GM18909 (cell line): ENCODE data around the gene ILF2.
"Not testable (repeated sequence)": the region's sequence is repeated elsewhere in the genome, so short reads cannot be mapped to it uniquely, and the experiment has no call there.

Source experiments
- ATAC-seq: cut with Tn5 transposase; IDR thresholded peaks from one replicate; pipeline ENCODE4 v1.9.1; 2021; ENCODE audit warnings: mild to moderate bottlenecking; ENCODE audit not compliant: unreplicated experiment, poor library complexity

The ILF2 gene

DNA sequence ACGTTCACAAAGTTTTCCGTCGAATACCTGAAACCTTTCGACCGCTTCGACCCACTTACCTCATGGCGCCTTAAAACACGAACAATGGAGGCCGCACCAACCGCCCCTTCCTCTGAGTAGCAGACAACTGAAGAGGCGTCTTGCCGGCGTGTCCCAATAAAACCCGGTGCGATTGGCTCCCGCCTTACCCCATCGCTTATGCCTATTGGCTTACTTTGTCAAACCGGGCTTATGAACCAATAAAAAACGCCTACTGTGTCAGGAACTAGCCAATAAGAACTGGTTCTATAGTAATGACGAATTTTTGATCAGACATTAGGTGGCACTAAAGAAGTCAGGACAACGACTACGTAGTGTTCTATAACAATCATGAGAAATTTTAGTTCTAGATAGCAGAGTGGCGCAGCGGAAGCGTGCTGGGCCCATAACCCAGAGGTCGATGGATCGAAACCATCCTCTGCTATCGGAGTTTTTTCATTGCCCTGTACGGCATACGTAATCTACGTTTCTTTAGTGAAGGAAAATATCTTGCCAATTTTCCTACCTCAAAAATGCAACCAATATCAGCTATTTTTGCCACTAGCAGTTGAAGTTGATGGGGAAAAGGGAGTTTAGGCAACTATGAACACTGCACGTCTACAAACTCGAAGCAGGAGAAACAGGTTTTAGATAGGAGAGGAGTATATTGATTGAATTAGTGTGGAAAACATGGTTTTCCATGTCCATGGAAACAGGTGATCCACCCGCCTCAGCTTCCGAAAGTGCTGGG lies at the start of gene ILF2:
ILF2 (minus strand) TSS at position 135 of the 769 bp plus-strand sequence; CDS start at position 64, 71 bp downstream.
- ATAC-seq, result peak; percentile 92

DNA sequence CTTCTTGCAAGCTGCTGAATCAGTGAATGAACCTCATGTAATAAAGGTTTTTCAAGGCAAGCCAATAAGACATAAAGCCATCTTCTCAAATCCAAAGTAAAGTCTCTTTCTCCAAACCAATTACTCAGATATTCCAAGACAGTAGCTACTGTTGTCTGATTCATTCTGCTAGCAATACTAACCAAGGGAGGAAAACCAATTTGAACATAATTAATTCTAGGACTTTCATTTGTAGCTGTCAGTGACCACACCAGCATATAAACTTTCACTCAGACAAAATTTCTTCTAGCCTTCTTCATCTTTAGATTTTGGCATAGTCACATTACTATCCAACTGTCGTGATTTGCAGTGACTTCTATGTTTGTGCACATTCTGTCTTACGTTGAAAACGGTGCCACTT lies 46.5 kb upstream of the ILF2 start:
- ATAC-seq, result no peak

DNA sequence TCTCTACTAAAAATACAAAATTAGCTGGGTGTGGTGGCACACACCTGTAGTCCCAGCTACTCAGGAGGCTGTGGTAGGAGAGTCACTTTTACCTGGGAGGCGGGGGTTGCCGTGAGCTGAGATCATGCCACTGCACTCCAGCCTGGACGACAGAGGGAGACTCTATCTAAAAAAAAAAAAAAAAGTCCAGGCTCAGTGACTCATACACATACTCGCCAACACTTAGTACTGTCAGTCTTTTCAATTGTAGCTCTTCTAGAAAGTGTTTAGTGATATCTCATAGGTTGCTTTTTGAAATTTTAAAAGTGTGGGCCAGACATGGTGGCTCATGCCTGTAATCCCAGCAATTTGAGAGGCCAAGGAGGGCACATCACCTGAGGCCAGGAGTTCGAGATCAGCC lies 45.4 kb upstream of the ILF2 start:
- ATAC-seq, result not testable (repeated sequence)

DNA sequence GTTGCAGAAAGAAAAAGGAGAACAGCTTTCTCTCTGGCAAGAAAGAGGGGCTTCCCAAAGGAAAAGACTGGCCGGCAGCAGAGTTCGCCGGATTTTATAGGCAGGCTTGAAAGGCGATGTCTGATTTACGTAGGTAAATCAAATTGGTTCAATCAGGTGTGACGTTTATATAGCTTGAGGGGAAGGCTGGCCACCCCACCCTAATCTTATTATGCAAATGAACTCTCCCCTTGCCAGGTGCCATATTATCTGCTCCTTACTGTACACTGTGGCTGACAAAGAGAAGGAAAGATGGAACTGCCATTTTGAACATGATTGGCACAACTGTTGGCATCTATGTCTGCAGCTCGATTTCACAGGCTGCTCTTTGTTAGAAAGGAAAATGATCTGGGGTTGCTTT lies 40.2 kb upstream of the ILF2 start:
- no peak for ATAC-seq

DNA sequence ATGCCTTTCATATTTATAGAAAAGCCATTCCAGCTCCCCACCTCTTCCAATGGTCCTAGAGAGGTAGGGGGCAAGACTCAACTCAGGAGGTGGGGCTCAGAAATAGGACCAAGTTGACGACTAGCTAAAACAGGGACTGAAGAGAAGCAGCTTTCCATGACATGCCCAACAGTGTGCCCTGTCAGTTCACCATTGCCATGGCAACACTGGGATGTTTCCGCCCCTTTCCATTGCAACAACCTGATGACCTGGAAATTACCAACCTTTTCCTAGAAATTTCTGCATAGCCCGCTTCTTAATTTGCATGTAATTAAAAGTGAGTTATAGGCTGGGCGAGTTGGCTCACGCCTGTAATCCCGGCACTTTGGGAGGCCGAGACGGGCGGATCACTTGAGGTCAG lies 34.7 kb upstream of the ILF2 start:
- ATAC-seq, result no peak

DNA sequence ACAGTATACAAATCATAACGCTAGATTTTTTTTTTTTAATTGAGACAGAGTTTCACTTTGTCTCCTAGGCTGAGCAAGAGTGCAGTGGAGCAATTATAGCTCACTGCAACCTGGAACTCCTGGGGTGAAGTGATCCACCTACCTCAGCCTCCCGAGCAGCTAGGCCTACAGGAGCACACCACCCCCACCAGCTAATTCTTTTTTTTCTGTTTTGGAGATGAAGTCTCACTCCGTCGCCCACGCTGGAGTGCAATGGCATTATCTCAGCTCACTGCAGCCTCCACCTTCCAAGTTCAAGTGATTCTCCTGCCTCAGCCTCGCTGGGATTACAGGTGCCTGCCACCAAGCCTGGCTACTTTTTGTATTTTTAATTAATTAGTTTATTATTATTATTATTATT lies 29.0 kb upstream of the ILF2 start:
- ATAC-seq, result no peak

DNA sequence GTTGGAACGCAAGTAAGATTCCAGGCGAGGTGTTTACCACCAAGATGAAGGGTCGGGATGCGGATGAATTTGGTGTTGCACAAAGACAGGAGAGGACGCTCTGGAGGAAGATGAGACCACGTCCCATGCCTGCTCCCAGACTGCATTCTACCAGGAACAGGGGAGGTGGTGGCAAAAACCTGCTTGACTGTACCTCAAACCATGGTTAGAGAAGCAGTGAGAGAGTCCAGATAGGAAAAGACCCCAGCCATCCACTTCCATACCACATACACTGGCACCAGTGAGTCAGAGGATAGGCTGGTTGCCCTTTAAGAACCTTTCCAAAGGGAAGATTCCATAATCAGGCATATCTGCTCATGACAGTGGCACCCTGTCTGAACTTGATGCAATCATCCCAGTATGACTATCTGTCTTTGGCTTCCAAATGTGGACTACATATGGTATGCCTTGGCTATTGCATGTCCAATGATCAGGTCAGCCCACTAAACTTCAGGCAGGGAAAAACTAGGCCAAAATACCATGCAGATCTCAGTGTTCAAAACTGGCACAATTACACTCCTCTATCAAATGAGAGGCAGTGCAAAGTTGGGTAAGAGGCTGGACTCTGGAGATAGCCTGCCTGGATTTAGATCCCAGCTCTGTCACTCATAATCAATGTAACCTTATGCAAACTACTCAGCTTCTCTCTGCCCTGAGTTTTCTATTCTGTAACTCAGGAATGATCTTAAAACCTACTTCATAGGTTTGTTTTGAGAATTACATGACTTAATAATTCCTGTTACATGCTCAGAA lies 28.3 kb upstream of the ILF2 start:
- ATAC-seq, result no peak

DNA sequence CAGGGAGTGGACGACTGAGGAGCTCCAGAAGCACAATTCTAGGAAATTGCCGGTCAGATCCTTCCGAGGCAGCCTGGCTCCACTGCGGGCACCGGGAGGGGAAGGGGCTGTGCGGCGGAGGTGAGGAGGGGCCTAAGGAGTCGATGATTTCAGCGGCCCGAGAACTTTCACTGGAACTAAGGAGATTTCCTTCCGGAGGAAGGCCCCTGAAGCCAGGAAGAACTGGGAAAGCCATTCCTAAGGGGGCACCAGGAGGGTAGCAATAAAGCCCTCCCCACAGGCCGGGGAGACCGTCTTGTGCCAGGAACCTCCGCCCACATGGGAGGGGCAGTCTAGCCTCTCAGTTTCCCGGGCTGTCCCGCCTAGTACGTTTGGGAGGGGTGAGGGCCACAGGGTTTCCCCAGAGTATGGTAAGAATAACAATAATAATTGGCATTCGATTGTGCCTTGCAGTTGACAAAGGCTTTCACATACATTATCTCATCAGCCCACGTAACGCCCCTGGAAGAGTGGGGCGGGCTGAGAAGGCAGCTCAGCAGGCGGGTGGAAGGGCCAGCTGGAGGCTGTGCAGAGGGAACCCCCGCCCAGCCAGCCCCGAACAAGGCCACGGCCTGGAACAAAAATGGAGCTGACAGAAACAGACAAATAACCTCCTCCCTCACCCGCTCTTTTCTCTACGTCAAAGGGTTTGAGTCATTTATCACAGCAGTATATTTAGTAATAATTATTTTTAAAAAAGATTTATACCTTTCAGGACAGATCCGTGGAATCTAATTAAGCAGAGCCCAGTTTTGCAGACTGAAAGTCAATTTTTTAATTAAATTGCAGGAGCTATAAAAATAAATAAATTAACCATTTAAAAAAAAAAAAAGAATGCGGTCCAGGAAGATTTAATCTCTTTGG lies 27.5 kb upstream of the ILF2 start:
- no peak for ATAC-seq

DNA sequence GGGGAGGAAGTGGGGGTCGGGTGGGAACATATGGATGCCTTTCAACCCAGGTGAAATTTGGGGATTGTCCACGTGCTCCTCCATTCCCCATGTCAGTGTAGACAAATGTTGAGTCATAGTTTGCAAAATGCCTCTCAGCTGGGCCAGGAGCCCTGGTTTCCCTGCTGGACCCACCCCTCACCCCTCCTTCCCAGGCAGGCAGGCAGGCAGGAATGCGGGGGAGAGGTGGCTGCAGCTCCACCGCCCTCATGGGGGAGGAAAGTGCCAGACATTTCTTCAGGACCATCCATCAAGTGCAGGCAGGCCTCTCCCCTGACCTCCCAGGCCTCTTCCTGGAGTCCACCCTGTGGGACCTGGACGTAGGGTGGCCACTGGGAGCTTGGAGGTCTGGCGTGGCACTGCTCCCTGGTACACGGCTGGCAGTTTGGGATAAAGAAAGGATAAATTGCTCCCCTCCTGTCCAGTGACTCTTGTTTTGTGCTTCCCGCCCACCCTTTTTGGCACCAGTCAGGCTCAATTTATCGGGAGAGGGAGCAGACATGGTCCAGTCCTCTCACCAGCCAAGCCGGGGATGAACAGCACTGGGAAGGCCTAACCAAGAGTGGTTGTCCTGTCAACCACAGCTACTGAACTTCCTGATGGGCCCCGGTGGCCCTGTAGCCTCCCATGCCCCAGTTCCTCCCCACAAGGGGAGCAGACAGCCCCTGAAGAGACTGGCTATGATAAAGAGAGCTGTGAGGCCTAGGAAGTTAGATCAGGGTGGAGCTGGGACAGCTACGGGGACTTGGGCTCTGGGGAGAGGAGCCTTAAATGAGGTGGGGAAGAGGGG lies 26.6 kb upstream of the ILF2 start:
- no peak for ATAC-seq

DNA sequence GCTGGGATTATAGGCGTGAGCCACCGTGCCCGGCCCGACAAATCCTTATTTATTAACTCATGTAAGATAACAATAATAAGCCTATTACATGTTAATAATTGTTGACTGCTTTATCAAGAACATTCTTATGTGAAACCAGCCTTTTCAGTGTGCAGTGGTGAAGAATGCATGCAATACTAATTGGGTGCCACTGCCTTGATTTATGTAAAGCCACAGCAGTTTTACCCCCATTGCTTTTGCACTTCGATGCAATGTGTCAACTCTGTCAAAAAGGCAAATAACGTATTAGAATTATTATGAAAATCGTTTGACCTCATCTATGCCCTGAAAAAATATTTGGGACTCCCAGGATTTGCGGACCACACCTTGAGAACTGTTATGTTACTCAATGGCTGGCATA lies 25.9 kb upstream of the ILF2 start:
- ATAC-seq, result no peak

DNA sequence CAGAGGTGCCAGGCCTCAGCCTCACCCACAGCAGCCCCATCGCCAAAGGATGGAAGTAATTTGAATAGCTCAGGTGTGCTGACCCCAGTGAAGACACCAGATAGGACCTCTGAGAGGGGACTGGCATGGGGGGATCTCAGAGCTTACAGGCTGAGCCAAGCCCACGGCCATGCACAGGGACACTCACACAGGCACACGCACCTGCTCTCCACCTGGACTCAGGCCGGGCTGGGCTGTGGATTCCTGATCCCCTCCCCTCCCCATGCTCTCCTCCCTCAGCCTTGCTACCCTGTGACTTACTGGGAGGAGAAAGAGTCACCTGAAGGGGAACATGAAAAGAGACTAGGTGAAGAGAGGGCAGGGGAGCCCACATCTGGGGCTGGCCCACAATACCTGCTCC lies 22.7 kb upstream of the ILF2 start:
- ATAC-seq, result no peak

DNA sequence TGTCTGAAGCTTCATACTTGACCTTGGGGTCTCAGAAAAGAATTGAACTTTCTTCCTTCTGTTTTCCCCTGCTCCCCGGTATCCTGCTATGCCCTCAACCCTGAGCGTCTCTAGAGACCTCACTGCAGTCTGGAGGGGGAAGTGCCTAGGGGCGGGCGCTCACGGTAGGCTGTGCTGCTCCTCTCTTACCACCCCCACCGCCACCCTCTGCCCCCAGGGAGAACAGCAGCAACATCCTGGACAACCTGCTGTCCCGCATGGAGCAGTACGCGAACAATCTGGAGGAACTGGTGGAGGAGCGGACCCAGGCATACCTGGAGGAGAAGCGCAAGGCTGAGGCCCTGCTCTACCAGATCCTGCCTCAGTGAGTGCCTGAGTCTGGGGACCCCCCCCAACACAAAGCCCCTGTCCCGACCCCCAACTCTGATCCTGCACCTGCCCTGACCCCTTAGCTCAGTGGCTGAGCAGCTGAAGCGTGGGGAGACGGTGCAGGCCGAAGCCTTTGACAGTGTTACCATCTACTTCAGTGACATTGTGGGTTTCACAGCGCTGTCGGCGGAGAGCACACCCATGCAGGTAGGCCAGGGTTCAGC lies 18.0 kb upstream of the ILF2 start:
- no peak for ATAC-seq

DNA sequence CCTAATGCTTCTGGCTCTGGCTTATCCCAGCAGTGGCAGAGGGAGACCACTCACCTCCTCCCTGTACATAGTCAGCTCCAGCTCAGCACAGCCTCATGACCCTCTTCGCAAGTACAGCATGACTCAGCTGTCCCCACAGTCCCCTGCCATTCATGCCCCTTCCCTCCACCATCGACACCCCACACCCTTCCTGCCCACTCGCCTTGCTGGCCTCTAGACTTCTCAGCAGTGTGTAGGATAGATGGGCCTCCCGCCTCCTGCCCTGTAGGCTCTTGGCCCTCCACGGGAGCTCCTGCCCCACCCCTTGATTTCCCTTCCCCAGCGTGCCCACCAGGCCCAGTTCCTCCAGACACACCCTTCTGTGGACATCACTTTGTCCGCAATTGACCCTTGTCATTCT lies 17.5 kb upstream of the ILF2 start:
- no peak for ATAC-seq

DNA sequence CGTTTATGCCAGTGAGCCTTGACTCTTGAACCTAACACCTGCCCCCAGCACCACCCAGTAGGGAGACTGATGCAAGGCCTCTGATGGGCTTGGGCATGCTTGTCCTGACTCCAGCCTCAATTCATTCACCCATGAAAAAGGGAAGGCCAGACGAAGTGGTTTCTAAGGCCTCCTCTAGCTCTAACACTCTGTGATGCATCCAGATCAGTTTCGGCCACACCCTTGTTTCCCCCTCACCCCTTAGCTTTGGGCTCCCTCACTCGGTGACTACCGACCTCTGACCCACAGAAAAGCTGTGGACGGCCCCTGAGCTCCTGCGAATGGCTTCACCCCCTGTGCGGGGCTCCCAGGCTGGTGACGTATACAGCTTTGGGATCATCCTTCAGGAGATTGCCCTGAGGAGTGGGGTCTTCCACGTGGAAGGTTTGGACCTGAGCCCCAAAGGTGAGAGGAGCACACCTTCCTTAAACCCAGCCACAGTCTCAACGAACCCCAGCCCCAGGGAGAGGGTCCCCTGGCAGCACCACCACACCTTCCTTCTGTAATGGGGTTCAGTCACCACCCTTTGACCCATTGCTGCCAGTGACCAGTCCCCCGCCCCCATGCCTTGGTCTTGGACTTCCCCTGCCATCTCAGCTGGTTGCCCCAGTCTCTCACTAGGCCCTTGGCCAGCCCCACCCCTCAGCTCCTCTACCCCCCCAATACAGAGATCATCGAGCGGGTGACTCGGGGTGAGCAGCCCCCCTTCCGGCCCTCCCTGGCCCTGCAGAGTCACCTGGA lies 16.7 kb upstream of the ILF2 start:
- ATAC-seq, result no peak

DNA sequence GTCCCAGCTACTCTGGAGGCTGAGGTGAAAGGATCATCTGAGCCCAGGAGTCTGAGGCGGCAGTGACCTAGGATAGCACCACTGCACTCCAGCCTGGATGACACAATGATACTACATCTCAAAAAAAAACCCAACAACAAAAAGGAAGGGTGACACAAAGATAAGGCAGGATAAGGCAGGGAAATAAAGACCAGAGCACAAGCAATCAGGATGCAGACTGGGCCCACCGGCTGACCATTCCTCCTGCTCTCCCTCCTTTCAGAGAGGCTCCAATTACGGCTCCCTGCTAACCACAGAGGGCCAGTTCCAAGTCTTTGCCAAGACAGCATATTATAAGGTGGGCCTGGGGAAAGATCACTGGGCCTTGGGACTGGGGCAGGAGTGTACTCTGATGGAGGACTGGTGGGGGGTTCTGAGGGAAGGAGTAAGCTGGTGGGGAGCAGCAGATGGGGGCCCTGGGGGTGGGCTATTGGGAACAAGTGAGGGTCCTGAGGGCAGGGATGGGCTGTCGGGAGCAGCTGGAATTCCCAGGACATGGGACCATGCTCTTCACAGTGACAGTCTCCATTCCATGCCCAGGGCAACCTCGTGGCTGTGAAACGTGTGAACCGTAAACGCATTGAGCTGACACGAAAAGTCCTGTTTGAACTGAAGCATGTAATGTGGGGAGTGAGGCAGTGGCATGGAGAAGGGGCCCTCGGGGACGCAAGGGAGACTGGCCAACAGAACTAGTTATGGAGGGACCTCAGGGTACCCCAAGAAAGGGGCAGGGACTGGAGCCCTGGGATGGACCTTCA lies 14.9 kb upstream of the ILF2 start:
- no peak for ATAC-seq

DNA sequence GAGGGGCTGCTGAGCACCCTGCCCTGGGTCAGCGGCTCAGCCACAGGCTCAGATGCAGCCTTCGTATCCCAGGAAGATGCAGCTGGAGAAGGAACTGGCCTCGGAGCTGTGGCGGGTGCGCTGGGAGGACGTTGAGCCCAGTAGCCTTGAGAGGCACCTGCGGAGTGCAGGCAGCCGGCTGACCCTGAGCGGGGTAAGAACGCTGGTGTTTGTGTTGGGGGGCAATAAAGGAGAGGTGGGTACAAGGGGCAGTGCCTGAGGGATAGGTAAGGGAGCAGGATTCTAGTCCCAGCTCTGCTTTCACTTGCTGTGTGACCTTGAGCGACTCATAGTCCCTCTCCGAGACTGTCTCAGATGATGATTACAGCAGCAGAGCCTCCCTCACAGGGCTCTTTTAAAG lies 14.1 kb upstream of the ILF2 start:
- no peak for ATAC-seq

DNA sequence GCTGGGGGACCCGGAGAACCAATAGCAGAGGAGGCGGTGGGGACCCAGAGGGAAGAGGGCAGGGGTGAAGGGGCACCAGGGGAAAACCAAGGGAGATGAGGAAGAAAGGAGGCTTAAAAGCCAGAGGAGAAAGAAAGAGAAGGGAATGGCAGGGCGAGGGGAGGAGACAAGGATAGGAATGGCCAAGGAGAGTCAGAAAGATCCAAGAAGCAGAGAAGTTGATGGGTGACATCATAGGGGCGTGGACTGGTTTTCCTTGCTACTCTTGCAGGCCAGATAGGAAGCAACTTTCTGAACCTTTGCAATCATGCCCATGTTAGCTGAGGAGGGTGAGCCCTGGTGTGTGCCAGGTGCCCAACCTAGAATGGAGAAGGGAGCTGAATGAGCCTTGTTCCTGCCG lies 13.1 kb upstream of the ILF2 start:
- no peak for ATAC-seq

DNA sequence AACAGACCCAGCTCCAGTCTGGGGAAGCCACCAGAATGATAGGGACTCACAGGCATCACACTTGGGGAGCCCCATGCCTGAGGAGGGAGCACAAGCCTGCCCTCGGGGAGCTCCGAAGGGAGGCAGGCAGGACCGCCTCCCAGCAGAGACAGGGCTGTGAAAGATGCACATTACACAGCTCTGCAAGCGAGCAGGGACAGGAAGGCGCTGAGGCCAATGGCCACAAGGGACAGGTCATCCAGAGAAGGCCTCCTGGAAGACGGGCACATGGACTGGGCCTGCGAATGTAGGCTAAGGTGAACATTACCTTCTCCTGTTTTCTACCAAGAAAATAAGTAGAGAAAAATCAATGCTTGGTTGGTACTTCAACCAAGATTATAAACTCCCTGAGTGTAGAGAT lies 11.9 kb upstream of the ILF2 start:
- ATAC-seq, result no peak
